ENCODE measurements around the gene SUCO. TPM values are rescaled to one million over a fixed set of nuclear protein-coding genes. Genes with fewer than 3 reads are reported as not detected.

SUCO gene
- total and polyA plus RNA-seq, 12 donors, result 14.0 to 108 (median 34.4) TPM

DNA sequence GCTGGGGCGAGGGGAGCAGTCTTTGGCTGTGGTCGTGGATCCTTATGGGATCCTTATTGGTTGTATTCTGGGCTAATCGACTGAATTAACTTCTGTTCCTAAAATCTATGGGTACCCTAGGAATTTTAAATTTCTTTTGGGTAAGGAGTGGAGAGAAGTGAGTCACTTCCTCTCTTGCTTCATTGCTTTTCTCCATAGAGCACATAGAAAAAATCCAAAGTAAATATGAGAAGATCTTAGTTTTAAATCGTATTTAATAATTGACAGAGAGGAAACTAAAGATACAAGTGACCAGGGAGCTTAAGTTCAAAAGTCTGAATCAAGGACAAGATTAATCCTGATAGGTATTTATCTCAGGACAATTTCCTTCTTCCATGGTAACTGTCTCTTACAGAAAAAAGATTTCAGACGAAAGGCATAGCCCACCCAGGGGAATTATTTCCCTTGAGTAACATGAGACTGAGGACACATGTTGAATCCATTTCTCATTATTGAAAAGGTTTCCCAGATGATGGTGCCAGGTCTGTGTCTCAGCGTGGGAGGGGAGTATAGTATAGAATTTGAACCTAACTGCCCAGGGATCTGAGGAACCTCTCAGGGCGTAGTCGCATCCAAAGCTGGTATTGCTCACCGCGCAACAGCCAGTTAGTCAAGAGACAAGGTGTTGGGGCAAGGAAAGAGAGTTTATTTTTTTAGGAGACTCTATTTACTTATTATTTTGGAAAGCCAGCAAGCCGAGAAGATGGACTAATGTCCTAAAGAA is 97.3 kb downstream of the SUCO start:
- Histone ChIP-seq H3K27me3 (no peaks in the 10 kb centered on the region), H3K27ac (no peak overlapping the region), H3K9me3 (replicated peaks in 1 of 3) (no peaks in the 10 kb centered on the region), H3K4me1 (replicated peaks in 1 of 2) (no peaks in the 10 kb centered on the region), H3K4me3 (no peak overlapping the region), H3K36me3 (replicated peaks in 1 of 2) (no peaks in the 10 kb centered on the region)
- no peak for DNase-seq
- WGBS, 4 donors, result 84 to 91% (median 88%) methylated on average over 11 of the region's 11 CpGs
- intact Hi-C loops (cut with DNase I), result no loop called here
- TF ChIP-seq, protein P1, sequence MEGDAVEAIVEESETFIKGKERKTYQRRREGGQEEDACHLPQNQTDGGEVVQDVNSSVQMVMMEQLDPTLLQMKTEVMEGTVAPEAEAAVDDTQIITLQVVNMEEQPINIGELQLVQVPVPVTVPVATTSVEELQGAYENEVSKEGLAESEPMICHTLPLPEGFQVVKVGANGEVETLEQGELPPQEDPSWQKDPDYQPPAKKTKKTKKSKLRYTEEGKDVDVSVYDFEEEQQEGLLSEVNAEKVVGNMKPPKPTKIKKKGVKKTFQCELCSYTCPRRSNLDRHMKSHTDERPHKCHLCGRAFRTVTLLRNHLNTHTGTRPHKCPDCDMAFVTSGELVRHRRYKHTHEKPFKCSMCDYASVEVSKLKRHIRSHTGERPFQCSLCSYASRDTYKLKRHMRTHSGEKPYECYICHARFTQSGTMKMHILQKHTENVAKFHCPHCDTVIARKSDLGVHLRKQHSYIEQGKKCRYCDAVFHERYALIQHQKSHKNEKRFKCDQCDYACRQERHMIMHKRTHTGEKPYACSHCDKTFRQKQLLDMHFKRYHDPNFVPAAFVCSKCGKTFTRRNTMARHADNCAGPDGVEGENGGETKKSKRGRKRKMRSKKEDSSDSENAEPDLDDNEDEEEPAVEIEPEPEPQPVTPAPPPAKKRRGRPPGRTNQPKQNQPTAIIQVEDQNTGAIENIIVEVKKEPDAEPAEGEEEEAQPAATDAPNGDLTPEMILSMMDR (IDR thresholded peaks at IDR 0.05), result no peak
- no peak for TF ChIP-seq POLR2A (IDR thresholded peaks at IDR 0.05)

DNA sequence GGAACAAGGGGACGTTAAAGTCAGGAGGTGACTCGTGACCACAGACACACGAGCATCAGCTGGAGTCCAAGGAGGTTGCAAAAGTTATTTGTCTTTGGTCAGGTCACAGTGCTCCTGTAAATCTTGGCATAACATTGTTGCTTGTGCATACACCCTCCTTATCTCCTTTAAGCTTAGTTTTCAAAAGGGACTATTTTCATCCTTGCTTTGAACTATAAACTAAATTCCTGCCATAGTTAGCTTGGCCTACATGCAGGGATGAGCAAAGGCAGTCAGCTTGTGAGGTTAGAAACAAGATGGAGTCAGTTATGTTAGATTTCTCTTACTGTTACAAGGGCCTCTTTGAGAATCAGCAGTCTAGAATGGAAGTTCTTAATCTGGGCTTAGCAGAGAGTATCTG is 97.9 kb downstream of the SUCO start:
- WGBS, 4 donors, result 48 to 62% (median 59%) methylated on average over 3 of the region's 3 CpGs
- intact Hi-C loops (cut with DNase I), result no loop called here

DNA sequence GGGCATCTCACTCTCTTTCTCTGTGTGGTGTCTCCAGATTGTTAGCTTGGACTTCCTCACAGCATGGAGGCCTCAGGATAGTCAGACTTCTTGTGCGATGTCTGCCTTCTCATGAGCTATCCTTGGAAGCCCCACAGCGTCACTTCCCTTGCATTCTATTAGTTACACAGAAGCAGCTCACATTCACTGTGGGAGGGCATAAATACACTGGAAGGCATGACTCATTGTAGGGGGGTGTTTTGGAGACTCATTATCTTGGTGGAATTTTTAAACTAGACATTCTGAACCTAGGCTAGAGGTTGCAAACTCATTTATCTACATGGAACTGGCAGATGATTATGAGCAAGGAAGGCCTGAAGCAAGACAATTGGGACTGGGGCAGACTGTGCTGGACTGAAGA is 104.6 kb downstream of the SUCO start:
- no peak overlapping the region for H3K27ac ChIP-seq
- no peaks in the 10 kb centered on the region for H3K4me1 ChIP-seq (replicated peaks in 1 of 2)
- no peaks in the 10 kb centered on the region for H3K27me3 ChIP-seq
- no peaks in the 10 kb centered on the region for H3K9me3 ChIP-seq (replicated peaks in 1 of 3)
- DNase-seq, result no peak
- no peak overlapping the region for H3K4me3 ChIP-seq
- intact Hi-C loops (cut with DNase I), result no loop called here
- TF ChIP-seq, protein P1 (IDR thresholded peaks at IDR 0.05), result no peak
- no peak for TF ChIP-seq POLR2A (IDR thresholded peaks at IDR 0.05)
- WGBS, 4 donors, result 86 to 93% (median 93%) methylated on average over 2 of the region's 2 CpGs
- no peaks in the 10 kb centered on the region for H3K36me3 ChIP-seq (replicated peaks in 1 of 2)

More for the DNA sequence above, 97.9 kb downstream of the SUCO start:
- no peaks in the 10 kb centered on the region for H3K9me3 ChIP-seq (replicated peaks in 1 of 3)
- H3K27ac ChIP-seq, result no peak overlapping the region
- H3K4me3 ChIP-seq, result no peak overlapping the region
- no peak for DNase-seq
- no peaks in the 10 kb centered on the region for H3K4me1 ChIP-seq (replicated peaks in 1 of 2)
- H3K36me3 ChIP-seq (replicated peaks in 1 of 2), result no peaks in the 10 kb centered on the region
- TF ChIP-seq POLR2A (IDR thresholded peaks at IDR 0.05), result no peak
- TF ChIP-seq, protein P1 (IDR thresholded peaks at IDR 0.05), result no peak
- H3K27me3 ChIP-seq, result no peaks in the 10 kb centered on the region

DNA sequence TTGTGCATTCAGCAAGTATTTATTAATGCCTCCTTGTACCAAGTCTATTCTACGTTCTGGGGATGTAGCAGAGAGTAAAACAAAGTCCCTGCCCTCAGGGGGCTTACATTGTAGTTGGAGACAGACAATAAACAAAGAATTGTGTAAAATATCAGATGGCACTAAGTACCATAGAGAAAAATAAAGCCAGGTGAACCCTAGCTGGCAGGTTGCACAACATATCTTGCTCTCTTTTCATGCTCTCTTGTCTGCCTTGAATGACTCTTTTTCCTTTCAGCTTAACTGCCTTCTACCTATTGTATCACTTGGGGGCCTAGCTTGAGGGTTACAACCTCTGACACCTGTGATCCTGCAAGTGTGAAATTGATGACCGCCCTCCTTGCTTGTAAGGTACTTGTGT is 105.3 kb downstream of the SUCO start:
- TF ChIP-seq, protein P1 (IDR thresholded peaks at IDR 0.05), result no peak
- TF ChIP-seq POLR2A (IDR thresholded peaks at IDR 0.05), result no peak
- H3K4me1 ChIP-seq (replicated peaks in 1 of 2), result no peaks in the 10 kb centered on the region
- DNase-seq, result no peak
- H3K27me3 ChIP-seq, result no peaks in the 10 kb centered on the region
- H3K27ac ChIP-seq, result no peak overlapping the region
- no peaks in the 10 kb centered on the region for H3K36me3 ChIP-seq (replicated peaks in 1 of 2)
- 79 to 88% (median 83%) methylated on average over 2 of the region's 2 CpGs for WGBS, 4 donors
- intact Hi-C loops (cut with DNase I), result no loop called here
- H3K9me3 ChIP-seq (replicated peaks in 1 of 3), result no peaks in the 10 kb centered on the region
- no peak overlapping the region for H3K4me3 ChIP-seq
